SW 1271 (cell line): ENCODE data around the gene MED17.

ENCODE experiments used
- DNase-seq, 2 experiments: peaks; one replicate each; lab custom pipeline; 2025; lab: John Stamatoyannopoulos, UW

MED17 gene

GRCh38 chr11:93817426-93818348 is 33.6 kb downstream of the MED17 start:
- DNase-seq: no peak

- no peak for DNase-seq
Measured at GRCh38 chr11:93819966-93820695, 36.0 kb downstream of the MED17 start.

GRCh38 chr11:93820847-93821246 is 36.8 kb downstream of the MED17 start:
- DNase-seq: no peak

GRCh38 chr11:93821617-93822016 is 37.5 kb downstream of the MED17 start:
- no peak for DNase-seq

- no peak for DNase-seq
Measured at GRCh38 chr11:93822359-93822758, 38.3 kb downstream of the MED17 start.

GRCh38 chr11:93823210-93823609 is 39.1 kb downstream of the MED17 start:
- no peak for DNase-seq

GRCh38 chr11:93827363-93827762 is 43.3 kb downstream of the MED17 start:
- no peak for DNase-seq

- DNase-seq: no peak
Measured at GRCh38 chr11:93829598-93829997, 45.5 kb downstream of the MED17 start.

- no peak for DNase-seq
Measured at GRCh38 chr11:93831343-93832127, 47.5 kb downstream of the MED17 start.

- no peak for DNase-seq
Measured at GRCh38 chr11:93832780-93833179, 48.7 kb downstream of the MED17 start.

GRCh38 chr11:93838967-93839366 is 54.9 kb downstream of the MED17 start:
- no peak for DNase-seq

- no peak for DNase-seq
Measured at GRCh38 chr11:93840180-93840579, 56.1 kb downstream of the MED17 start.

- no peak for DNase-seq
Measured at GRCh38 chr11:93840981-93841380, 56.9 kb downstream of the MED17 start.

GRCh38 chr11:93841446-93841845 is 57.4 kb downstream of the MED17 start:
- no peak for DNase-seq

- DNase-seq: no peak
Measured at GRCh38 chr11:93842034-93842433, 58.0 kb downstream of the MED17 start.

GRCh38 chr11:93842461-93842860 is 58.4 kb downstream of the MED17 start:
- DNase-seq: peak in 1 of 2 experiments; percentile 41

GRCh38 chr11:93843906-93844305 is 59.8 kb downstream of the MED17 start:
- DNase-seq: no peak

- DNase-seq: no peak
Measured at GRCh38 chr11:93844568-93844967, 60.5 kb downstream of the MED17 start.

GRCh38 chr11:93845181-93846092 is 61.4 kb downstream of the MED17 start:
- no peak for DNase-seq

- peak in 1 of 2 experiments; percentile 34 for DNase-seq
Measured at GRCh38 chr11:93846411-93846810, 62.3 kb downstream of the MED17 start.

- DNase-seq: no peak
Measured at GRCh38 chr11:93849201-93849600, 65.1 kb downstream of the MED17 start.
